ENCODE results near the gene CD47.

DNA sequence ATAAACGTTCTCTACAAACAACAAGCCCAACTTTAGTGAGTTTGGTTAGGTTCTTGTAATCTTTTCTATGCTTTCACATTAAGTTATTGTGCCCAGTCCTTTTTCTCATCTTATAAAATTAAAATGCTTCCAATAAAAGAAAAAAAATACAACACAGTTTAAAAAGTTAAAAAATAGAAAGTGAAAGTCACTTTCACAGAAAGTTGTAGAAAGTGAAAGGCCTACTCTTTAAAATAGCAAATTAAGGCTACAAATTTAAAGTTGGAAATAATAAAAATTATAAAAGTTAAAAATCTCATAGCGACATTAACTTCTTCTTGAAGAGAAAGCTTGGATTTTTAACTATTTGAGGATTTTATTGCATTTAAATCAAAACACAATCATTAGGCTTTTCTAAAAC, 35.9 kb downstream of the CD47 start:
- TF ChIP-seq, protein P1, sequence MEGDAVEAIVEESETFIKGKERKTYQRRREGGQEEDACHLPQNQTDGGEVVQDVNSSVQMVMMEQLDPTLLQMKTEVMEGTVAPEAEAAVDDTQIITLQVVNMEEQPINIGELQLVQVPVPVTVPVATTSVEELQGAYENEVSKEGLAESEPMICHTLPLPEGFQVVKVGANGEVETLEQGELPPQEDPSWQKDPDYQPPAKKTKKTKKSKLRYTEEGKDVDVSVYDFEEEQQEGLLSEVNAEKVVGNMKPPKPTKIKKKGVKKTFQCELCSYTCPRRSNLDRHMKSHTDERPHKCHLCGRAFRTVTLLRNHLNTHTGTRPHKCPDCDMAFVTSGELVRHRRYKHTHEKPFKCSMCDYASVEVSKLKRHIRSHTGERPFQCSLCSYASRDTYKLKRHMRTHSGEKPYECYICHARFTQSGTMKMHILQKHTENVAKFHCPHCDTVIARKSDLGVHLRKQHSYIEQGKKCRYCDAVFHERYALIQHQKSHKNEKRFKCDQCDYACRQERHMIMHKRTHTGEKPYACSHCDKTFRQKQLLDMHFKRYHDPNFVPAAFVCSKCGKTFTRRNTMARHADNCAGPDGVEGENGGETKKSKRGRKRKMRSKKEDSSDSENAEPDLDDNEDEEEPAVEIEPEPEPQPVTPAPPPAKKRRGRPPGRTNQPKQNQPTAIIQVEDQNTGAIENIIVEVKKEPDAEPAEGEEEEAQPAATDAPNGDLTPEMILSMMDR (IDR thresholded peaks at IDR 0.05; ENCODE audit: low read depth, low read length): no peak
- TF ChIP-seq EZH2phosphoT487 (IDR thresholded peaks at IDR 0.05; ENCODE audit: low read depth): no peak

Data from OCI-LY3 (cell line).